CD4-positive, alpha-beta memory T cell (primary cell): ENCODE data around the gene VPS37D. TPM values are rescaled to one million over a fixed set of nuclear protein-coding genes. Genes with fewer than 3 reads are reported as not detected.
"Not testable (repeated sequence)": the region's sequence is repeated elsewhere in the genome, so short reads cannot be mapped to it uniquely, and the experiment has no call there.

Source experiments
- CTCF ChIA-PET: fragments of 350-600 bp; sonication (Branson Sonifier 250); formaldehyde crosslinking; loops from one replicate; lab custom pipeline; 2021; ENCODE audit warnings: inconsistent platforms; ENCODE audit not compliant: partially characterized antibody; lab: Charles Lee
- POLR2A ChIA-PET: fragments of 350-600 bp; sonication (Branson Sonifier 250); formaldehyde crosslinking; loops from one replicate; lab custom pipeline; 2021; ENCODE audit not compliant: partially characterized antibody; lab: Charles Lee
- DNase-seq, 5 donors: peaks; one replicate each; pipeline versions ENCODE4 v3.0.0 to v3.0.0-alpha.2; 2020 to 2022; ENCODE audit warnings: mixed read lengths in 1 of 5
- H3K27ac ChIP-seq: one replicate; pipeline ENCODE4 v1.7.0; 2013; ENCODE audit warnings: low read depth, low read length
- H3K27me3 ChIP-seq: 2 replicates; pipeline ENCODE4 v1.7.0; 2013; ENCODE audit warnings: mild to moderate bottlenecking, low read length, moderate library complexity; ENCODE audit not compliant: insufficient read depth
- H3K36me3 ChIP-seq: 2 replicates; pipeline ENCODE4 v1.7.0; 2013; ENCODE audit warnings: mild to moderate bottlenecking, low read length, moderate library complexity; ENCODE audit not compliant: insufficient read depth
- H3K4me1 ChIP-seq: 2 replicates; pipeline ENCODE4 v1.7.0; 2013; ENCODE audit warnings: mild to moderate bottlenecking, low read length, moderate library complexity; ENCODE audit not compliant: insufficient read depth
- H3K4me3 ChIP-seq, 2 donors: one replicate each; pipeline ENCODE4 v1.7.0; 2013; ENCODE audit warnings: low read length in 2 of 2, mild to moderate bottlenecking in 1 of 2
- H3K9me3 ChIP-seq, 2 donors: one replicate each; pipeline ENCODE4 v1.7.0; 2013; ENCODE audit warnings: low read length in 2 of 2, control low read depth in 1 of 2; ENCODE audit not compliant: control insufficient read depth in 1 of 2
- H3K27ac Mint-ChIP-seq, 7 donors: one replicate each; pipeline ENCODE4 v1.8.0; 2020 to 2021; ENCODE audit warnings: mixed read lengths in 7 of 7, mild to moderate bottlenecking in 6 of 7, inconsistent platforms in 3 of 7, moderate library complexity in 3 of 7
- H3K27me3 Mint-ChIP-seq, 2 donors: one replicate each; pipeline ENCODE4 v1.8.0; 2020 to 2021; ENCODE audit warnings: mixed read lengths in 2 of 2
- H3K36me3 Mint-ChIP-seq, 2 donors: one replicate each; pipeline ENCODE4 v1.8.0; 2020 to 2021; ENCODE audit warnings: mixed read lengths in 2 of 2, inconsistent platforms in 1 of 2, mild to moderate bottlenecking in 1 of 2
- H3K4me1 Mint-ChIP-seq, 4 donors: one replicate each; pipeline ENCODE4 v1.8.0; 2020 to 2021; ENCODE audit warnings: mixed read lengths in 4 of 4, mild to moderate bottlenecking in 1 of 4
- H3K4me3 Mint-ChIP-seq, 8 donors: one replicate each; pipeline ENCODE4 v1.8.0; 2020 to 2021; ENCODE audit warnings: mixed read lengths in 8 of 8, mild to moderate bottlenecking in 7 of 8, moderate library complexity in 6 of 8, inconsistent platforms in 3 of 8
- H3K9me3 Mint-ChIP-seq, 8 donors: one replicate each; pipeline ENCODE4 v1.8.0; 2020 to 2021; ENCODE audit warnings: mixed read lengths in 8 of 8, mild to moderate bottlenecking in 5 of 8, inconsistent platforms in 3 of 8, moderate library complexity in 1 of 8
- intact Hi-C: fragments of 100-400 bp; cut with micrococcal nuclease; formaldehyde crosslinking; loops from one replicate; pipeline ENCODE4 v1.15.1; 2023
- microRNA-seq: library from miRNA; unstranded; fragments of <30 nt; microRNA quantifications from one replicate; pipeline ENCODE4 v1.2.0, GENCODE V29; 2021; ENCODE audit warnings: borderline replicate concordance, borderline number of aligned reads, borderline microRNAs expressed, mixed read lengths
- polyA plus RNA-seq, 2 donors: library from polyadenylated mRNA; unstranded; fragments of 300-500 nt; fragmentation: Illumina TruSeq; gene quantifications; one replicate each; pipeline ENCODE4 v1.2.3, GENCODE V29; 2021
- total RNA-seq, 2 experiments: library from RNA; stranded (reverse); gene quantifications; one replicate each; pipeline ENCODE4 v1.2.3, GENCODE V29; 2021

Gene VPS37D
- total and polyA plus RNA-seq, 4 experiments from 2014 or later, result not detected

- Histone ChIP-seq H3K4me1 (peaks cover 34% of the 10 kb centered on the region), H3K9me3 (no peaks in the 10 kb centered on the region), H3K27me3 (no peaks in the 10 kb centered on the region), H3K4me3 (peak within 1 kb of the TSS; percentile 65 to 76), H3K27ac (peak within 1 kb of the TSS; percentile 46), H3K36me3 (no peaks in the 10 kb centered on the region)
- Mint-ChIP-seq H3K27ac (peak within 1 kb of the TSS in 5 of 7 donors; percentile 68 to 90 (median 72)), H3K4me1 (peaks cover 13 to 29% (median 20%) of the 10 kb centered on the region in 4 donors), H3K4me3 (peak within 1 kb of the TSS; percentile 84 to 92 (median 91)), H3K9me3 (no peaks in the 10 kb centered on the region), H3K27me3 (no peaks in the 10 kb centered on the region), H3K36me3 (no peaks in the 10 kb centered on the region)
- peak; percentile 65 to 78 (median 71) for DNase-seq
- intact Hi-C loops, result loop anchor here (1.0 to 5.0 kb wide), 3 partner anchors 19 to 52 kb away; partner anchors contain the start of genes ABHD11, BUD23, DNAJC30 and VPS37D
- ChIA-PET CTCF (interaction anchor here (1.2 to 1.3 kb wide), 2 partner anchors 16 to 104 kb away, joined by 3 to 8 read pairs; no protein-coding TSS in a partner anchor), POLR2A (interaction anchor here (1.2 to 2.1 kb wide), 3 partner anchors 13 to 20 kb away, joined by 3 to 10 read pairs (median 7); partner anchors contain the start of gene ABHD11)
Observed at GRCh38 chr7:73718905-73719805, 51.5 kb downstream of the VPS37D start, which contains the start of gene STX1A. Gene STX1A, minus strand, starts transcription at chr7:73719669. Its CDS starts 38 bp downstream, at chr7:73719631.

DNA sequence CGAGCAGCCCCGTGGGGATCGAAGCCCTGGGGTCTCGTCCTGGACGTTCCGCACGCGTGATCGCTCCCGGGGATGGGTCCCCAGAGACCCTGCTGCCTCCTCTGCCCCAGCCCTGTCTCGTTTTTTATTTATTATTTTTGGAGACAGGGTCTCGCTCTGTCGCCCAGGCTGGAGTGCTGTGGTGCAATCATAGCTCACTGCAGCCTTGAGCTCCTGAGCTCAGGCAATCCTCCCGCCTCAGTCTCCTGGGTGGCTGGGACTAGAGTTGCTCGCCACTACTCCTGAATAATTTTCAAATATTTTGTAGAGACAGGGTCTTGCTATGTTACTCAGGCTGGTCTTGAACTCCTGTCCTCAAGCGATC is 52.2 kb downstream of the VPS37D start:
- H3K27me3 ChIP-seq, result no peaks in the 10 kb centered on the region
- no peak overlapping the region for H3K27ac ChIP-seq
- ChIA-PET POLR2A (interaction anchor here (1.2 to 2.1 kb wide), 3 partner anchors 14 to 19 kb away, joined by 3 to 10 read pairs (median 7); partner anchors contain the start of gene ABHD11), CTCF (interaction anchor here (1.2 to 1.3 kb wide), 3 partner anchors 15 to 113 kb away, joined by 3 to 8 read pairs (median 4); no protein-coding TSS in a partner anchor)
- Mint-ChIP-seq H3K4me1 (peaks cover 14 to 29% (median 20%) of the 10 kb centered on the region in 4 donors), H3K9me3 (no peaks in the 10 kb centered on the region), H3K36me3 (no peaks in the 10 kb centered on the region), H3K27ac (peak overlapping the region in 4 of 7 donors; percentile 68 to 90 (median 70)), H3K27me3 (peaks cover 0 to 2% of the 10 kb centered on the region in 2 donors), H3K4me3 (peak overlapping the region; percentile 70 to 86 (median 82))
- no peaks in the 10 kb centered on the region for H3K36me3 ChIP-seq
- H3K4me1 ChIP-seq, result peaks cover 34% of the 10 kb centered on the region
- intact Hi-C loops, result loop anchor here (1.0 to 5.0 kb wide), 2 partner anchors 19 to 52 kb away; partner anchors contain the start of genes ABHD11 and VPS37D
- H3K9me3 ChIP-seq, result no peaks in the 10 kb centered on the region
- DNase-seq, result peak in 1 of 5 donors; percentile 25
- H3K4me3 ChIP-seq, result no peak overlapping the region

GRCh38 chr7:73720443-73720842 is 52.8 kb downstream of the VPS37D start:
- H3K27me3 Mint-ChIP-seq, H3K27me3 ChIP-seq, H3K9me3 ChIP-seq, intact Hi-C loops, H3K9me3 Mint-ChIP-seq, H3K4me3 ChIP-seq, H3K36me3 Mint-ChIP-seq, H3K27ac ChIP-seq, DNase-seq, H3K36me3 ChIP-seq: not testable (repeated sequence)
- Mint-ChIP-seq H3K4me1 (peaks cover 14 to 29% (median 20%) of the 10 kb centered on the region in 4 donors), H3K27ac (peak overlapping the region in 4 of 7 donors; percentile 44 to 90 (median 72)), H3K4me3 (peak overlapping the region; percentile 70 to 86 (median 82))
- H3K4me1 ChIP-seq, result peaks cover 34% of the 10 kb centered on the region
- ChIA-PET CTCF (interaction anchor here (1.2 to 1.3 kb wide), 3 partner anchors 14 to 114 kb away, joined by 3 to 8 read pairs (median 4); no protein-coding TSS in a partner anchor), POLR2A (interaction anchor here (1.2 to 2.1 kb wide), 3 partner anchors 15 to 18 kb away, joined by 3 to 10 read pairs (median 7); partner anchors contain the start of gene ABHD11)

GRCh38 chr7:73721377-73721817 is 53.8 kb downstream of the VPS37D start:
- no peaks in the 10 kb centered on the region for H3K27me3 ChIP-seq
- intact Hi-C loops, result no loop called here

More at GRCh38 chr7:73721377-73721817, 53.8 kb downstream of the VPS37D start:
- ChIA-PET POLR2A (no interaction called here), CTCF (interaction anchor here (1.0 to 5.9 kb wide), 2 partner anchors 92 to 114 kb away, joined by 3 to 111 read pairs; no protein-coding TSS in a partner anchor)
- Mint-ChIP-seq H3K27me3 (peaks cover 0 to 2% of the 10 kb centered on the region in 2 donors), H3K36me3 (no peaks in the 10 kb centered on the region), H3K9me3 (no peaks in the 10 kb centered on the region), H3K4me3 (peak overlapping the region in 4 of 8 donors; percentile 47 to 64 (median 52)), H3K4me1 (peaks cover 14 to 25% (median 17%) of the 10 kb centered on the region in 4 donors), H3K27ac (peak overlapping the region in 2 of 7 donors; percentile 71 to 75)
- no peak overlapping the region for H3K4me3 ChIP-seq
- DNase-seq, result no peak
- H3K27ac ChIP-seq, result no peak overlapping the region
- peaks cover 29% of the 10 kb centered on the region for H3K4me1 ChIP-seq
- no peaks in the 10 kb centered on the region for H3K36me3 ChIP-seq
- H3K9me3 ChIP-seq, result no peaks in the 10 kb centered on the region

Small RNAs within 50 kb of the gene (microRNA-seq; reads per million reads assigned to microRNA genes)
- gene MIR4284, result not detected

Other genes starting within 250 kb of the VPS37D start
- not detected for gene FZD9, start 234.1 kb upstream of the VPS37D start, total RNA-seq
- not detected for gene FZD9, start 234.1 kb upstream of the VPS37D start, polyA plus RNA-seq
- 10 to 100 TPM; 75.3 to 78.6 TPM for gene BAZ1B, start 145.5 kb upstream of the VPS37D start, total RNA-seq
- gene BAZ1B, start 145.5 kb upstream of the VPS37D start, polyA plus RNA-seq, result 10 to 100 TPM in 1 of 2 donors, 1 to 10 TPM in 1; 5.8 to 29.1 TPM
- gene BCL7B, start 110.1 kb upstream of the VPS37D start, total RNA-seq, result 10 to 100 TPM; 57.0 to 58.0 TPM
- gene BCL7B, start 110.1 kb upstream of the VPS37D start, polyA plus RNA-seq, result 100 to 1,000 TPM in 1 of 2 donors, 10 to 100 TPM in 1; 84.2 to 112 TPM
- 10 to 100 TPM; 45.4 to 47.5 TPM for gene TBL2, start 89.3 kb upstream of the VPS37D start, total RNA-seq
- gene TBL2, start 89.3 kb upstream of the VPS37D start, polyA plus RNA-seq, result 10 to 100 TPM; 15.6 to 20.5 TPM
- gene MLXIPL, start 43.3 kb upstream of the VPS37D start, total RNA-seq, result not detected
- not detected for gene MLXIPL, start 43.3 kb upstream of the VPS37D start, polyA plus RNA-seq
- 10 to 100 TPM; 16.3 to 16.5 TPM for gene DNAJC30, start 15.6 kb downstream of the VPS37D start, total RNA-seq
- 1 to 10 TPM; 8.3 to 9.4 TPM for gene DNAJC30, start 15.6 kb downstream of the VPS37D start, polyA plus RNA-seq
- 10 to 100 TPM; 54.3 to 60.6 TPM for gene BUD23, start 15.8 kb downstream of the VPS37D start, total RNA-seq
- gene BUD23, start 15.8 kb downstream of the VPS37D start, polyA plus RNA-seq, result 100 to 1,000 TPM; 114 to 187 TPM
- gene STX1A, start 51.8 kb downstream of the VPS37D start, total RNA-seq, result 1 to 10 TPM; 7.5 to 8.3 TPM
- 1 to 10 TPM; 1.2 to 3.3 TPM for gene STX1A, start 51.8 kb downstream of the VPS37D start, polyA plus RNA-seq
- 10 to 100 TPM; 22.3 to 23.9 TPM for gene ABHD11, start 71.0 kb downstream of the VPS37D start, total RNA-seq
- gene ABHD11, start 71.0 kb downstream of the VPS37D start, polyA plus RNA-seq, result 10 to 100 TPM in 1 of 2 donors, 1 to 10 TPM in 1; 7.4 to 13.1 TPM
- gene CLDN3, start 102.4 kb downstream of the VPS37D start, total RNA-seq, result not detected
- not detected for gene CLDN3, start 102.4 kb downstream of the VPS37D start, polyA plus RNA-seq
- gene CLDN4, start 163.2 kb downstream of the VPS37D start, total RNA-seq, result not detected
- under 1 TPM in 1 of 2 donors, not detected in 1; 0.05 TPM for gene CLDN4, start 163.2 kb downstream of the VPS37D start, polyA plus RNA-seq
- gene METTL27, start 174.7 kb downstream of the VPS37D start, total RNA-seq, result 1 to 10 TPM; 6.1 to 7.6 TPM
- gene METTL27, start 174.7 kb downstream of the VPS37D start, polyA plus RNA-seq, result under 1 TPM in 1 of 2 donors, not detected in 1; 0.49 TPM
- not detected for gene TMEM270, start 193.3 kb downstream of the VPS37D start, total RNA-seq
- gene TMEM270, start 193.3 kb downstream of the VPS37D start, polyA plus RNA-seq, result not detected